Natural killer cell (primary cell): ENCODE results near the gene PRDX5. TPM values are rescaled to one million over a fixed set of nuclear protein-coding genes. Genes with fewer than 3 reads are reported as not detected.

Source experiments
- ATAC-seq, 3 donors: fragments of 150-1000 bp in 2 of 3; fragments of 200-7000 bp in 1 of 3; cut with Tn5 transposase; 1 replicate in 1 of 3; 2 replicates in 2 of 3; pipeline ENCODE4 v1.10.0; 2021; ENCODE audit warnings: mild to moderate bottlenecking in 2 of 3, moderate library complexity in 2 of 3
- DNase-seq, 2 donors: peaks; one replicate each; pipeline versions ENCODE4 v3.0.0 to v3.0.0-alpha.2; 2013 to 2021; ENCODE audit warnings: mixed read lengths in 1 of 2
- H3K27ac ChIP-seq: one replicate; pipeline ENCODE4 v1.5.1; 2013; ENCODE audit warnings: mild to moderate bottlenecking, low read length
- H3K27me3 ChIP-seq: one replicate; pipeline ENCODE4 v1.6.1; 2013; ENCODE audit warnings: low read length; ENCODE audit not compliant: control insufficient read depth, insufficient read depth
- H3K36me3 ChIP-seq: one replicate; pipeline ENCODE4 v1.6.1; 2013; ENCODE audit warnings: low read length; ENCODE audit not compliant: control insufficient read depth, insufficient read depth
- H3K4me1 ChIP-seq: one replicate; pipeline ENCODE4 v1.6.1; 2013; ENCODE audit warnings: low read length; ENCODE audit not compliant: control insufficient read depth, insufficient read depth
- H3K4me3 ChIP-seq: one replicate; pipeline ENCODE4 v1.5.1; 2013; ENCODE audit warnings: low read length
- H3K9me3 ChIP-seq: one replicate; pipeline ENCODE4 v1.6.1; 2013; ENCODE audit warnings: low read length; ENCODE audit not compliant: control insufficient read depth, insufficient read depth
- H3K27ac Mint-ChIP-seq, 2 donors: one replicate each; pipeline ENCODE4 v1.8.0; 2022; ENCODE audit warnings: mild to moderate bottlenecking in 2 of 2, mixed read lengths in 2 of 2, moderate library complexity in 1 of 2
- H3K27me3 Mint-ChIP-seq, 2 donors: one replicate each; pipeline ENCODE4 v1.8.0; 2022; ENCODE audit warnings: low read depth in 2 of 2, mixed read lengths in 2 of 2
- H3K36me3 Mint-ChIP-seq: one replicate; pipeline ENCODE4 v1.8.0; 2022; ENCODE audit warnings: mixed read lengths
- H3K4me1 Mint-ChIP-seq, 2 donors: one replicate each; pipeline ENCODE4 v1.8.0; 2022; ENCODE audit warnings: mixed read lengths in 2 of 2
- H3K4me3 Mint-ChIP-seq: one replicate; pipeline ENCODE4 v1.8.0; 2022; ENCODE audit warnings: mild to moderate bottlenecking, moderate library complexity, mixed read lengths
- H3K9me3 Mint-ChIP-seq, 2 donors: one replicate each; pipeline ENCODE4 v1.8.0; 2022; ENCODE audit warnings: mixed read lengths in 2 of 2
- WGBS: methylation state at CpG from one replicate; pipeline ENCODE4 v1.1.7; 2013; ENCODE audit warnings: missing lambda C conversion rate; ENCODE audit not compliant: insufficient coverage; 5-methylcytosine and 5-hydroxymethylcytosine counted together
- intact Hi-C: fragments of 100-400 bp; cut with micrococcal nuclease; formaldehyde crosslinking; loops from one replicate; pipeline ENCODE4 v1.14.2; 2022
- total RNA-seq, 4 donors: library from RNA; stranded (reverse); fragments of 120-200 nt in 1 of 4; gene quantifications; one replicate each; pipeline versions ENCODE4 v1.2.3 to v1.2.4, GENCODE V29; 2013 to 2022
- TF ChIP-seq, protein P1 (sequence below): fragments of 200-600 bp; IDR thresholded peaks from one replicate; pipeline ENCODE4 v1.8.0; 2022; ENCODE audit warnings: antibody characterized with exemption

PRDX5 gene
- total RNA-seq, 3 donors from 2014 or later (not counting 1 experiment from before 2014, with no cell fraction given) = 85.9 to 104 (median 88.8) TPM

DNA sequence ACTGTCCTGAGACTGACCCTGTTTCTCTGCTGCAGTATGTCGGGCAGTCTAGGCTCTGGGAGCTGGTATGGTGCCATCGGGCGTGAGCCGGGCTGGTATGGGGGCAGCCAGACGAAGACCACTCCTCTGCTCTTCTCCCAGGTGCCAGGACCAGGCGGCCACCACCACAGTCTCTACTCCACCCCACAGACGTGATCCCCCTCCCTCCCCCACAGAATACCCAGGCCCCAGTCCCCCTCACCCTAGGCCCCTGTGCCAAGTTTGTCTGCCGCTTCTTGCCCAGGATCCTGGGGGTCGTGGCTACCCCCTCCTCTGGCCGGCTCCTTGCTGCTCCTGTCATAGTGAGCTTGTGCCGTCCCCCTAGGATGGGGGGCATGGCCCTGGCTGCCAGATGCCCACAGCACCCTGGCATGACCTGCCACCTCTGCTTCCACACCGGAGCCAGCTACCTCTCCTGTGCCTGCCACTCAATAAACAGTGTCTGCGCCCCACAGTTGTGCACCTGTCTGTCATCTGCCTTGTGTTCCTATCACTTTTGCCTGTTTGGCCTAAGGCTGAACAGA, 28.8 kb upstream of the PRDX5 start:
- intact Hi-C loops = no loop called here

DNA sequence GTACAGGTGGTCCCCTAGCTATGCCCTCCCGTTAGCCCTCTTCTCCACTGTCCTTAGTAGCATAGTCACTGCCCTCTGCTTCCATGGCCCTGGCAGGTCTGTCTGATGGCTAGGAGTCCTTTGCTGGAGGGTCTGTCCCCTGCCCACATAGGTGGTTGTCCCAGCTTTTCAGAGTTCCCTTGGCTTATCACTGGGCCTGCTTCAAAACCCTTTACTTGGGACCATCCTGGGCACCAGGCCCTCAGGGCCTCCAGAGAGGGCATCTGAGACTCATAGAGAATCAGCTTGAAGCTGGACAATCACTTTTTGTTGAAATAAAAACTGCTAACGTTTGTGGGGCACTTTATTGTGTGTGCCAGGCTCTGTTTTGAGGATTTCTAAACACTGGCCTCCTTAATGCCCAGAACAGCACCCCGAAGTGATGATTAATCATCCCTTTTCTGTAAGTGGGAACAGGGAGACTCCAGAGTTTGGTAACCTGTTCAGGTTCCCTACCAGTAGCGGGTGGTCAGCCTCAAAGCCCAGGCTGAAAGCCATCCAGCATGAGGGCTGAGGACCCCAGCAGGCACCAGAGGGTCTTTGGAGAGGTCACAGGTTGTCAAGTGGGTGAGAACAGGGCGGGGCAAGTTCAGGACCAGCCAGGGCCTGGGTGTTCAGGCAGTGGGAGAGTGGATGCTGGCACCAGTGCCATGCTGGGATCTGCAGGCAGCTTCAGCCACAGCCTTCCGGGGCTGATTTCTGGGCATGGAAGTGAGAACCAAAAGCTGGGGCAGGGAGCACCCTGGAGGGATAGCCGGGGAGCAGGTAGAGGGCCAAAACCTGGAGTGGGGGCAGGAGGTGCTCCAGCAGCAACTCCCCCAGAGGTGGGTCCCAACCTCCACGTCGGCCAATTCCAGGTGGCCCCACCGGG, 27.3 kb upstream of the PRDX5 start:
- Histone ChIP-seq H3K4me3 (no peak overlapping the region), H3K27me3 (peaks cover 26% of the 10 kb centered on the region), H3K4me1 (peaks cover 21% of the 10 kb centered on the region), H3K36me3 (no peaks in the 10 kb centered on the region), H3K9me3 (no peaks in the 10 kb centered on the region), H3K27ac (no peak overlapping the region)
- Mint-ChIP-seq H3K4me1 (peaks cover 13 to 24% of the 10 kb centered on the region in 2 donors), H3K27me3 (peaks cover 19 to 30% of the 10 kb centered on the region in 2 donors), H3K27ac (peak overlapping the region in 1 of 2 donors; percentile 54), H3K36me3 (no peaks in the 10 kb centered on the region), H3K9me3 (no peaks in the 10 kb centered on the region), H3K4me3 (peak overlapping the region; percentile 84)
- WGBS = 65% methylated on average over 10 of the region's 10 CpGs
- DNase-seq (no peak), ATAC-seq (no peak)
- intact Hi-C loops = no loop called here
- TF ChIP-seq, protein P1, sequence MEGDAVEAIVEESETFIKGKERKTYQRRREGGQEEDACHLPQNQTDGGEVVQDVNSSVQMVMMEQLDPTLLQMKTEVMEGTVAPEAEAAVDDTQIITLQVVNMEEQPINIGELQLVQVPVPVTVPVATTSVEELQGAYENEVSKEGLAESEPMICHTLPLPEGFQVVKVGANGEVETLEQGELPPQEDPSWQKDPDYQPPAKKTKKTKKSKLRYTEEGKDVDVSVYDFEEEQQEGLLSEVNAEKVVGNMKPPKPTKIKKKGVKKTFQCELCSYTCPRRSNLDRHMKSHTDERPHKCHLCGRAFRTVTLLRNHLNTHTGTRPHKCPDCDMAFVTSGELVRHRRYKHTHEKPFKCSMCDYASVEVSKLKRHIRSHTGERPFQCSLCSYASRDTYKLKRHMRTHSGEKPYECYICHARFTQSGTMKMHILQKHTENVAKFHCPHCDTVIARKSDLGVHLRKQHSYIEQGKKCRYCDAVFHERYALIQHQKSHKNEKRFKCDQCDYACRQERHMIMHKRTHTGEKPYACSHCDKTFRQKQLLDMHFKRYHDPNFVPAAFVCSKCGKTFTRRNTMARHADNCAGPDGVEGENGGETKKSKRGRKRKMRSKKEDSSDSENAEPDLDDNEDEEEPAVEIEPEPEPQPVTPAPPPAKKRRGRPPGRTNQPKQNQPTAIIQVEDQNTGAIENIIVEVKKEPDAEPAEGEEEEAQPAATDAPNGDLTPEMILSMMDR = no peak

More for the DNA sequence above, 28.8 kb upstream of the PRDX5 start:
- 93% methylated on average over 13 of the region's 13 CpGs for WGBS
- no peak for DNase-seq
- no peaks in the 10 kb centered on the region for H3K9me3 Mint-ChIP-seq
- H3K9me3 ChIP-seq = no peaks in the 10 kb centered on the region
- no peak for ATAC-seq
- H3K4me1 ChIP-seq = peaks cover 25% of the 10 kb centered on the region
- TF ChIP-seq, protein P1 = no peak
- H3K27me3 ChIP-seq = peaks cover 20% of the 10 kb centered on the region
- H3K36me3 Mint-ChIP-seq = no peaks in the 10 kb centered on the region
- peaks cover 7 to 19% of the 10 kb centered on the region in 2 donors for H3K27me3 Mint-ChIP-seq
- no peak overlapping the region for H3K27ac Mint-ChIP-seq
- peak overlapping the region; percentile 6 for H3K4me3 Mint-ChIP-seq
- no peak overlapping the region for H3K27ac ChIP-seq
- no peaks in the 10 kb centered on the region for H3K36me3 ChIP-seq
- H3K4me3 ChIP-seq = no peak overlapping the region
- H3K4me1 Mint-ChIP-seq = peaks cover 13 to 26% of the 10 kb centered on the region in 2 donors

DNA sequence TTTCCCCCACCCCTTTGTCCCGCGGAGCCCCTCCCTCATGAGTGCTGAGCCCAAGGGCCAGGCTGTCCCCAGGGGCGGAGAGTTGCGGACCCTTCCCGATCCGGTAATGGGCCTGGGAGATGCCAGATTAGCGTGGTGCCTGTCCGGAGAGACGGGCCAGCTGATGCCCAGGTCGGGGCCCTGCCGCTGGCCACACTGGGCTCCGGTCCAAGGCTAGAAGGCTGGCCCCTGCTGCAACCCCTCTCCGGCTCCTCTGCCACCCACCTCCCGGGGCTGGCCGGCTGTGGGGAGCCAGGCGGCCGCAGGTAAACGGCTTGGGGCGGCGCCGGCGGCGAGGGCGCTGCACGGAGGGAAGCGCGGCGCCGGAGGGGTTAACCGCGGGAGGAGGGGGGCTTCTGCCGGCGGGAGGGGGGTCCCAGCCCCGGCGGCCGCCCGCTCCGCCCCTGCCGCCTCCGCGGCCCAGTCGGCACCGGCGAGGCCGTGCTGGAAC, 26.6 kb upstream of the PRDX5 start, which contains the start of gene KCNK4:
Gene KCNK4, plus strand, starts transcription at position 41 of the 490 bp plus-strand sequence. CDS start 1,717 bp downstream, outside the sequence.
- Mint-ChIP-seq H3K36me3 (no peaks in the 10 kb centered on the region), H3K9me3 (no peaks in the 10 kb centered on the region), H3K4me1 (peaks cover 13 to 22% of the 10 kb centered on the region in 2 donors), H3K4me3 (peak within 1 kb of the TSS; percentile 84), H3K27ac (peak within 1 kb of the TSS in 1 of 2 donors; percentile 54), H3K27me3 (peaks cover 23 to 34% of the 10 kb centered on the region in 2 donors)
- no peak for DNase-seq
- peak in 1 of 3 donors; percentile 2 for ATAC-seq
- no peak within 1 kb of the TSS for H3K4me3 ChIP-seq
- TF ChIP-seq, protein P1 = no peak
- no peak within 1 kb of the TSS for H3K27ac ChIP-seq
- no peaks in the 10 kb centered on the region for H3K36me3 ChIP-seq
- H3K27me3 ChIP-seq = peaks cover 31% of the 10 kb centered on the region
- H3K4me1 ChIP-seq = peaks cover 16% of the 10 kb centered on the region
- H3K9me3 ChIP-seq = no peaks in the 10 kb centered on the region
- WGBS = 6% methylated on average over 45 of the region's 45 CpGs
- intact Hi-C loops = no loop called here
